Erythroblast (primary cell): ENCODE results near the gene ZNF610.

ENCODE experiments used
- GATA1 ChIP-seq: IDR thresholded peaks from 2 replicates; pipeline ENCODE4 v1.6.1; 2011; ENCODE audit warnings: low read depth, mild to moderate bottlenecking, control low read depth, low read length, moderate library complexity
- POLR2A ChIP-seq: IDR thresholded peaks from 2 replicates; pipeline ENCODE4 v1.6.1; 2011; ENCODE audit warnings: mild to moderate bottlenecking, low read length

DNA sequence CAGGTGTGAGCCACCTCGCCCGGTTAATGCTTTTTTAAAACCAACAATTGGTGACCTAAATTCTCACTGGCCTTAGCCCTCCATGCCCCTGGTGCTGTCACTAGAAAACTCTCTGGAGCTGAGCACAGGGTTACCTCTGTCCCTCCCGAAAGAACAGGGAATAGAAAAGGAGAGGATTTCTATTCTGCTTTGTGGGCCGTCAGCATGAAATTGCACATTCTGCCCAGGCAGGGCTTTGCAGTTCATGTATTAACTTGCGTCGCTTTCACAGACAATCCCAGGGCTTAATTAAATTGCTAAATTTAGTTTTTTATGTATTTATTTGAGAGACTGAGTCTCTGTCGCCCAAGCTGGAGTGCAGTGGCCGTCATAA lies 39.7 kb upstream of the ZNF610 start:
- TF ChIP-seq POLR2A (no peak), GATA1 (no peak)
